Measurements from ENCODE around the gene C22orf39.

DNA sequence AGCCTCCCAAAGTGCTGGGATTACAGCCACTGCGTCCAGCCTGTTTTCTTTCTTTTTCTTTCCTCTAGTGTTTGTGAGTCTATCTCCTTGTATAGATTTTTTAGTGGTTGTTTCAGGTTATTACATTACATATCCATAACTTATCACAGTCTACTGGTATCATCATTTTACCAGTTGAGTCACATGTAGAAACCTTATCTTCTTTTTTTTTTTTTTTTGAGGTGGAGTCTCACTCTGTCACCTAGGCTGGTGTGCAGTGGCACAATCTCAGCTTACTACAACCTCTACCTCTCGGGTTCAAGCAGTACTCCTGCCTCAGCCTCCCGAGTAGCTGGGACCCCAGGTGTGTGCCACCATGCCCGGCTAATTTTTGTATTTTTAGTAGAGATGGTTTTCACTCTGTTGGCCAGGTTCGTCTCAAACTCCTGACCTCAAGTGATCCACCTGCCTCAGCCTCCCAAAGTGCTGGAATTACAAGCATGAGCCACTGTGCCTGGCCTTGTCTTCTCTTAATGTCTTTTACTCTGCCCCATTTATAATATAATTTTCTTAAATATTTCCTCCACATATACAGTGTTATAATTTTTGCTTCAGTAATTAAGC lies 43.2 kb upstream of the C22orf39 start:
- TF ChIP-seq POLR2A (IDR thresholded peaks at IDR 0.05): no peak
- TF ChIP-seq, protein P1, sequence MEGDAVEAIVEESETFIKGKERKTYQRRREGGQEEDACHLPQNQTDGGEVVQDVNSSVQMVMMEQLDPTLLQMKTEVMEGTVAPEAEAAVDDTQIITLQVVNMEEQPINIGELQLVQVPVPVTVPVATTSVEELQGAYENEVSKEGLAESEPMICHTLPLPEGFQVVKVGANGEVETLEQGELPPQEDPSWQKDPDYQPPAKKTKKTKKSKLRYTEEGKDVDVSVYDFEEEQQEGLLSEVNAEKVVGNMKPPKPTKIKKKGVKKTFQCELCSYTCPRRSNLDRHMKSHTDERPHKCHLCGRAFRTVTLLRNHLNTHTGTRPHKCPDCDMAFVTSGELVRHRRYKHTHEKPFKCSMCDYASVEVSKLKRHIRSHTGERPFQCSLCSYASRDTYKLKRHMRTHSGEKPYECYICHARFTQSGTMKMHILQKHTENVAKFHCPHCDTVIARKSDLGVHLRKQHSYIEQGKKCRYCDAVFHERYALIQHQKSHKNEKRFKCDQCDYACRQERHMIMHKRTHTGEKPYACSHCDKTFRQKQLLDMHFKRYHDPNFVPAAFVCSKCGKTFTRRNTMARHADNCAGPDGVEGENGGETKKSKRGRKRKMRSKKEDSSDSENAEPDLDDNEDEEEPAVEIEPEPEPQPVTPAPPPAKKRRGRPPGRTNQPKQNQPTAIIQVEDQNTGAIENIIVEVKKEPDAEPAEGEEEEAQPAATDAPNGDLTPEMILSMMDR (IDR thresholded peaks at IDR 0.05): no peak
